ENCODE data around the gene APOOL.
A peak's percentile ranks its signal among the peaks of the same experiment; 100 is the strongest.
"Not testable (repeated sequence)": the region's sequence is repeated elsewhere in the genome, so short reads cannot be mapped to it uniquely, and the experiment has no call there.

Gene APOOL, protein sequence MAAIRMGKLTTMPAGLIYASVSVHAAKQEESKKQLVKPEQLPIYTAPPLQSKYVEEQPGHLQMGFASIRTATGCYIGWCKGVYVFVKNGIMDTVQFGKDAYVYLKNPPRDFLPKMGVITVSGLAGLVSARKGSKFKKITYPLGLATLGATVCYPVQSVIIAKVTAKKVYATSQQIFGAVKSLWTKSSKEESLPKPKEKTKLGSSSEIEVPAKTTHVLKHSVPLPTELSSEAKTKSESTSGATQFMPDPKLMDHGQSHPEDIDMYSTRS

GRCh38 chrX:85003655-85004244 lies at the start of gene APOOL:
APOOL (plus strand) TSS chrX:85003877; CDS start chrX:85003913, 36 bp downstream.
- peak; percentile 82 for DNase-seq

GRCh38 chrX:84956304-84956703 lies 47.4 kb upstream of the APOOL start:
- DNase-seq = no peak

GRCh38 chrX:84974803-84975202 lies 28.9 kb upstream of the APOOL start:
- DNase-seq = no peak

GRCh38 chrX:84991739-84992138 lies 11.9 kb upstream of the APOOL start:
- not testable (repeated sequence) for DNase-seq

- DNase-seq = no peak
Observed at GRCh38 chrX:84993150-84993549, 10.5 kb upstream of the APOOL start.

DNA sequence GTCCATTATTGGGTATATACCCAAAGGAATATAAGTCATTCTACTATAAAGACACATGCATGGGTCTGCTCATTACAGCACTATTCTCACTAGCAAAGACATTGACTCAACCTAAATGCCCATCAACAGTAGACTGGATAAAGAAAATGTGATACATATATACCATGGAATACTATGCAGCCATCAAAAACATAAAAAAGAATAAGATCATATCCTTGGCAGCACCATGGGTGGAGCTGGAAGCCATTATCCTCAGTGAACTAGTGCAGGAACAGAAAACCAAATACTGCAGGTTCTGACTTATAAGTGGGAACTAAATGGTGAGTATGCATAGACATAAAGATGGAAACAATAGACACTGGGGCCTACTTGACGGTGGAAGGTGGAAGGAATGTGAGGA lies 2.3 kb upstream of the APOOL start:
- DNase-seq = no peak

- DNase-seq = no peak
Observed at GRCh38 chrX:85004255-85004654, 578 bp downstream of the APOOL start.

DNA sequence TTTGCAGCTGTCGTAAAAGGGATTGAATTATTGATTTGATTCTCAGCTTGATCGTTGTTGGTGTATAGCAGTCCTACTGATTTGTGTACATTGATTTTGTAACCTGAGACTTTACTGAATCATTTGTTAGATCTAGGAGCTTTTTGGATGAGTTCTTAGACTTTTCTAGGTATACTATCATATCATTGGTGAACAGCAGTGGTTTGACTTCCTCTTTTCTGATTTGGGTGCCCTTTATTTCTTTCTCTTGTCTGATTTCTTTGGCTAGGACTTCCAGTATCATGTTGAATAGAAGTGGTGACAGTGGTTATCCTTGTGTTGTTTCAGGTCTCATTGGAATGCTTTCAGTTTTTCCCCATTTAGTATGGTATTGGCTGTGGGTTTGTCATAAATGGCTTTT lies 8.4 kb downstream of the APOOL start:
- DNase-seq = no peak

DNA sequence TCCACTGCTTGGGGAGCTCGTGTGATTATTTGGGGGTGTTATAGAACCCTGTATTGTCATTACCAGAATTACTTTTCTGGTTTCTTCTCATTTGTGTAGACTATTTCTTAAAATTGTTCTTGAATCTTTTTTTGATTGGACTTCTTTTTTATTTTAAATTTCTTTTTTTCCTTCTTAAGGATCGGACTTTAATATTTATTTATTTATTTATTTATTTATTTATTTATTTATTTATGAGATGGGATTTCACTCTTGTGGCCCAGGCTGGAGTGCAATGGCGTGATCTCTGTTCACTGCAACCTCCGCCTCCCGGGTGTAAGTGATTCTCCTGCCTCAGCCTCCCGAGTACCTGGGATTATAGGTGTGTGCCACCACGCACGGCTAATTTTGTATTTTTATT lies 11.7 kb downstream of the APOOL start:
- not testable (repeated sequence) for DNase-seq

GRCh38 chrX:85017721-85018120 lies 14.0 kb downstream of the APOOL start:
- no peak for DNase-seq

GRCh38 chrX:85018471-85018870 lies 14.8 kb downstream of the APOOL start:
- no peak for DNase-seq

GRCh38 chrX:85020216-85020615 lies 16.5 kb downstream of the APOOL start:
- no peak for DNase-seq

GRCh38 chrX:85024044-85024443 lies 20.4 kb downstream of the APOOL start:
- no peak for DNase-seq

- DNase-seq = no peak
Observed at GRCh38 chrX:85024562-85024961, 20.9 kb downstream of the APOOL start.

DNA sequence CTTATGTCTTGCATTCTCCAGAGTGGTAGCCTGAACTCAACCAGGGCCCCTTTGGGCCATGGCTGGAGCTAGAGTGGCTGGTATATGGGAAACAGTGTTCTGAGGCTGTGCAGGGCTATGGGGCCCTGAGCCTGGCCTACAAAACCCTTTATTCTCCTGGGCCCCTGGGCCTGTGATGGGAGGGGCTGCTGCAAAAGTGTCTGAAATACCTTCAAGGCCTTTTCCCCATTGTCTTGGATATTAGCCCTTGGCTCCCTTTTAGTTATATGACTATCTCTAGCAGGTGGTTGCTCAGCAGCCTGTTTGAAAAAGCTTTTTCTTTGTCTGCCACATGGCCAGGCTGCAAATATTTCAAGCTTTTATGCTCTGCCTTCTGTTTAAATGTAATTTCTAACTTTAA lies 22.5 kb downstream of the APOOL start:
- no peak for DNase-seq

GRCh38 chrX:85029043-85029442 lies 25.4 kb downstream of the APOOL start:
- DNase-seq = no peak

GRCh38 chrX:85031505-85031904 lies 27.8 kb downstream of the APOOL start:
- no peak for DNase-seq

- no peak for DNase-seq
Observed at GRCh38 chrX:85037114-85037513, 33.4 kb downstream of the APOOL start.

- DNase-seq = no peak
Observed at GRCh38 chrX:85051627-85052026, 48.0 kb downstream of the APOOL start.

GRCh38 chrX:85052205-85052604 lies 48.5 kb downstream of the APOOL start:
- DNase-seq = no peak

DNA sequence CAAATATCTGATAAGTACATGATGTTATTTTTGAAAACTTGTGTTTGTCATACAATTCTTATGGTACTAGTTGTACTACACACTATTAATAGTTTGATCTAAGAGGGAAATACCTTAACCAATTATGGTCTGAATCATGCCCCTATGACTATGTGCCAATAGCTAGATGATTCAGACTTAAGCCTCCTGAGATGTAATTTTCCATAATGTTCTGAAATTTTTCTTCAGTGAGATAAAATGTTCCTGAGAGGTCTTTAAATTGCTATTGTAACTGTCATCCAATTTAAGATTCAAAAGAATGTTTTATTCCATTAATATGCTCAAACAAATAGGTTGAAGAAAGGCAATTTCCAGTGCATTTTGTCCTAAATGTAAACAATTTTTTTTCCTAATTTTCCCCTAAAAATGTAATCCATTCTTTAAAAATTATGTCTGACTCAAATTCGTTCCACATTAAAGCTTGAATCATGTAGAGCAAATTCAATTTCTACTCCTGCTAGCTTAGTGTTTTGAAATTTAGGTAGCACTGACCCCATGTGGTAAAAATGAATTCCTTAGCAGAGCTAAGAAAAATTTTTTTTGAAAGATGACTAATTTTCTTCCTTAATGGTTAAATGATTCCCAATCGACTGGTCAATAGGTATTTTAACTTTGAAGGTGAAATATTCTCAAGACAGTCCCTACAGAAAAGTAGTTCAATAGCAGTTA lies 49.1 kb downstream of the APOOL start:
- DNase-seq = no peak

GRCh38 chrX:85065512-85066198 lies 62.0 kb downstream of the APOOL start:
- no peak for DNase-seq

DNA sequence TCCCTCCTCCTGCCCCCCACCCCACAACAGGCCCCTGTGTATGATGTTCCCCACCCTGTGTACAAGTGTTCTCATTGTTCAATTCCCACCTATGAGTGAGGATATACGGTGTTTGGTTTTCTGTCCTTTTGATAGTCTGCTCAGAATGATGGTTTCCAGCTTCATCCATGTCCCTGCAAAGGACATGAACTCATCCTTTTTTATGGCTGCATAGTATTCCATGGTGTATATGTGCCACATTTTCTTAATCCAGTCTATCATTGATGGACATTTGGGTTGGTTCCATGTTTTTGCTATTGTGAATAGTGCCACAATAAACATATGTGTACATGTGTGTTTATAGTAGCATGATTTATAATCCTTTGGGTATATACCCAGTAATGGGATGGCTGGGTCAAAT lies 73.6 kb downstream of the APOOL start:
- not testable (repeated sequence) for DNase-seq
